Measurements from ENCODE around the gene DMRT2. TPM values are rescaled to one million over a fixed set of nuclear protein-coding genes. Genes with fewer than 3 reads are reported as not detected.

DMRT2 gene
- total and polyA plus RNA-seq, 2 of the 13 experiments (the other 11 are each of a cell fraction or from before 2014, with no cell fraction given) = not detected

- H2AFZ ChIP-seq (ENCODE audit: low read length) = no peak overlapping the region
- in situ Hi-C loops (cut with HindIII; ENCODE audit: extremely low pct_ligation_motif_present, low pct_unique_long_range_greater_than_20kb) (no loop called here), intact Hi-C loops (cut with micrococcal nuclease; ENCODE audit: unreplicated experiment) (no loop called here)
- no peaks in the 10 kb centered on the region for H3K9me3 ChIP-seq (ENCODE audit: low read length)
- DNase-seq (ENCODE audit: low spot score) (no peak), FAIRE-seq (no peak), ATAC-seq (no peak)
- H3K27ac ChIP-seq (ENCODE audit: extremely low read length, insufficient read depth, low read length) = no peak overlapping the region
- no peaks in the 10 kb centered on the region for H3K4me1 ChIP-seq (ENCODE audit: insufficient read depth, low read length)
- no peaks in the 10 kb centered on the region for H3K79me2 ChIP-seq (ENCODE audit: insufficient read depth, low read length)
- no peak overlapping the region for H3K4me2 ChIP-seq (ENCODE audit: low read depth, low read length)
- H3K36me3 ChIP-seq (replicated peaks in 1 of 2; ENCODE audit: control insufficient read depth in 1 of 2, insufficient read depth in 2 of 2, low read length in 2 of 2) = no peaks in the 10 kb centered on the region
- ChIA-PET POLR2A (no interaction called here), CTCF (ENCODE audit: low intra/inter-chr PET ratio, low total read pairs) (no interaction called here)
- H3K4me3 ChIP-seq (replicated peaks in 1 of 3; ENCODE audit: insufficient read depth in 1 of 3, low read depth in 2 of 3, low read length in 3 of 3) = no peak overlapping the region
- H3K27me3 ChIP-seq (ENCODE audit: control insufficient read depth in 1 of 2, insufficient read depth in 2 of 2, low read length in 2 of 2) = no peaks in the 10 kb centered on the region
- no peak overlapping the region for H3K9ac ChIP-seq (ENCODE audit: insufficient read depth, low read depth, low read length)
- no TSS peak for BruUV-seq (replicated peaks)
- 10% methylated on average over 4 of the region's 4 CpGs for WGBS (ENCODE audit: low lambda C conversion rate)
- TF ChIP-seq ZNF567 (CRISPR knock-in tag; IDR thresholded peaks at IDR 0.05; ENCODE audit: borderline replicate concordance) (no peak), ZFP41 (CRISPR knock-in tag; IDR thresholded peaks at IDR 0.05; ENCODE audit: borderline replicate concordance) (no peak), ZNF570 (CRISPR knock-in tag; IDR thresholded peaks at IDR 0.05; ENCODE audit: borderline replicate concordance) (no peak), ATF2 (CRISPR knock-in tag; IDR thresholded peaks at IDR 0.05) (no peak), ZFAT (CRISPR knock-in tag; conservative IDR thresholded peaks at IDR 0.05) (no peak), ZNF709 (CRISPR knock-in tag; IDR thresholded peaks at IDR 0.05) (no peak), NFATC3 (CRISPR knock-in tag; IDR thresholded peaks at IDR 0.05) (no peak), TAF15 (IDR thresholded peaks at IDR 0.05; ENCODE audit: low read depth, low read length, poor library complexity, severe bottlenecking) (no peak), MBNL3 (CRISPR knock-in tag; conservative IDR thresholded peaks at IDR 0.05) (no peak), FOXK2 (IDR thresholded peaks at IDR 0.05) (no peak), RFX5 (IDR thresholded peaks at IDR 0.05; ENCODE audit: low read depth, low read length) (no peak), ZNF460 (CRISPR knock-in tag; IDR thresholded peaks at IDR 0.05; ENCODE audit: borderline replicate concordance) (no peak), ETS1 (CRISPR knock-in tag; IDR thresholded peaks at IDR 0.05) (no peak), CREBL2 (CRISPR knock-in tag; IDR thresholded peaks at IDR 0.05; ENCODE audit: borderline replicate concordance) (no peak), TOE1 (CRISPR knock-in tag; IDR thresholded peaks at IDR 0.05) (no peak), SKI (IDR thresholded peaks at IDR 0.05; ENCODE audit: partially characterized antibody) (no peak), ZNF224 (CRISPR knock-in tag; IDR thresholded peaks at IDR 0.05) (no peak), MTF2 (CRISPR knock-in tag; IDR thresholded peaks at IDR 0.05; ENCODE audit: borderline replicate concordance) (no peak)
- TF ChIP-seq, protein P1, sequence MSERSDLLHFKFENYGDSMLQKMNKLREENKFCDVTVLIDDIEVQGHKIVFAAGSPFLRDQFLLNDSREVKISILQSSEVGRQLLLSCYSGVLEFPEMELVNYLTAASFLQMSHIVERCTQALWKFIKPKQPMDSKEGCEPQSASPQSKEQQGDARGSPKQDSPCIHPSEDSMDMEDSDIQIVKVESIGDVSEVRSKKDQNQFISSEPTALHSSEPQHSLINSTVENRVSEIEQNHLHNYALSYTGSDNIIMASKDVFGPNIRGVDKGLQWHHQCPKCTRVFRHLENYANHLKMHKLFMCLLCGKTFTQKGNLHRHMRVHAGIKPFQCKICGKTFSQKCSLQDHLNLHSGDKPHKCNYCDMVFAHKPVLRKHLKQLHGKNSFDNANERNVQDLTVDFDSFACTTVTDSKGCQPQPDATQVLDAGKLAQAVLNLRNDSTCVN (CRISPR knock-in tag; IDR thresholded peaks at IDR 0.05; ENCODE audit: borderline replicate concordance) = no peak
- H4K20me1 ChIP-seq (ENCODE audit: insufficient read depth, low read length) = no peaks in the 10 kb centered on the region
Observed at GRCh38 chr9:1039589-1039988, 10.6 kb upstream of the DMRT2 start.

Data from HepG2 (cell line).